Measurements from ENCODE around the gene TADA1. TPM values are rescaled to one million over a fixed set of nuclear protein-coding genes. Genes with fewer than 3 reads are reported as not detected.

Gene TADA1
- total RNA-seq, 1 experiment from 2014 or later: 16.6 TPM

DNA sequence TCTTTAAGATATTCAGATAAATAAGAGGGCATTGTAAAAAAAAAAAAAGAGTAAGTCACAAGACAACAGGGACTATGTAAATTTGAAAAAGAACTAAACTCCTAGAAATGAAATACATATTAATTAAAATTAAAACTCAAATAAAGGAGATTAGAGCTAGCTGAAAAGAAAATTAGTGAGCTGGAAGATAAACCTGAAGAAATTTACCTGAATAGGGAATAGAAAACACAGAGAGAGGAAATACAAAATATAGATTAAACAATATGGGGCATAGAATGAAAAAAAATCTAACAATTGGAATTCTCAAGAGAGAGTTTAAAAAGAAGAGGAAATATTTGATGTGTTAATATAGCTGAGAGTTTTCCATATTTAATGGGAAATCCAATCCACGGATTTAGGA lies 35.6 kb upstream of the TADA1 start:
- Mint-ChIP-seq H3K27ac (no peak overlapping the region), H3K4me1 (peaks cover 5% of the 10 kb centered on the region; the same call in 1 of the 2 replicates), H3K4me3 (no peak overlapping the region), H3K36me3 (peaks cover 19% of the 10 kb centered on the region), H3K9me3 (peaks cover 28% of the 10 kb centered on the region), H3K27me3 (ENCODE audit: low read depth) (peaks cover 2% of the 10 kb centered on the region; the same call in 1 of the 2 replicates)
- ATAC-seq (no peak), DNase-seq (ENCODE audit: low spot score) (no peak)
- CTCF ChIA-PET: interaction anchor here (1.0 to 12.5 kb wide), 5 partner anchors 10 to 145 kb away, joined by 4 to 400 read pairs (median 14); no protein-coding TSS in a partner anchor
- TF ChIP-seq GTF2I (CRISPR knock-in tag; conservative IDR thresholded peaks at IDR 0.05) (0 out of 2 replicates have a peak, but pooled peaks have one; percentile 15), CDX4 (CRISPR knock-in tag; IDR thresholded peaks at IDR 0.05; ENCODE audit: borderline replicate concordance) (no peak), ZNF232 (CRISPR knock-in tag; IDR thresholded peaks at IDR 0.05) (no peak), ATF6 (CRISPR knock-in tag; IDR thresholded peaks at IDR 0.05) (no peak), FOXK1 (CRISPR knock-in tag; IDR thresholded peaks at IDR 0.05) (no peak), ZNF416 (CRISPR knock-in tag; IDR thresholded peaks at IDR 0.05) (no peak)
- TF ChIP-seq, protein P1, sequence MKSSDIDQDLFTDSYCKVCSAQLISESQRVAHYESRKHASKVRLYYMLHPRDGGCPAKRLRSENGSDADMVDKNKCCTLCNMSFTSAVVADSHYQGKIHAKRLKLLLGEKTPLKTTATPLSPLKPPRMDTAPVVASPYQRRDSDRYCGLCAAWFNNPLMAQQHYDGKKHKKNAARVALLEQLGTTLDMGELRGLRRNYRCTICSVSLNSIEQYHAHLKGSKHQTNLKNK (CRISPR knock-in tag; IDR thresholded peaks at IDR 0.05): no peak
- POLR2A ChIA-PET: no interaction called here

- no peak for TF ChIP-seq ATF3 (CRISPR knock-in tag; conservative IDR thresholded peaks at IDR 0.05)
- TF ChIP-seq ZNF671 (CRISPR knock-in tag; IDR thresholded peaks at IDR 0.05): no peak
- TF ChIP-seq CREB1 (CRISPR knock-in tag; IDR thresholded peaks at IDR 0.05): no peak
- TF ChIP-seq GTF2I (CRISPR knock-in tag; conservative IDR thresholded peaks at IDR 0.05): no peak
- 0 out of 2 replicates have a peak, but pooled peaks have one; percentile 9 for TF ChIP-seq ZNF121 (CRISPR knock-in tag; IDR thresholded peaks at IDR 0.05)
- TF ChIP-seq TEAD4 (CRISPR knock-in tag; IDR thresholded peaks at IDR 0.05): no peak
- peak; percentile 88; the same call in 1 of the 2 replicates for TF ChIP-seq NFE2L1 (CRISPR knock-in tag; IDR thresholded peaks at IDR 0.05)
- TF ChIP-seq, protein P2, sequence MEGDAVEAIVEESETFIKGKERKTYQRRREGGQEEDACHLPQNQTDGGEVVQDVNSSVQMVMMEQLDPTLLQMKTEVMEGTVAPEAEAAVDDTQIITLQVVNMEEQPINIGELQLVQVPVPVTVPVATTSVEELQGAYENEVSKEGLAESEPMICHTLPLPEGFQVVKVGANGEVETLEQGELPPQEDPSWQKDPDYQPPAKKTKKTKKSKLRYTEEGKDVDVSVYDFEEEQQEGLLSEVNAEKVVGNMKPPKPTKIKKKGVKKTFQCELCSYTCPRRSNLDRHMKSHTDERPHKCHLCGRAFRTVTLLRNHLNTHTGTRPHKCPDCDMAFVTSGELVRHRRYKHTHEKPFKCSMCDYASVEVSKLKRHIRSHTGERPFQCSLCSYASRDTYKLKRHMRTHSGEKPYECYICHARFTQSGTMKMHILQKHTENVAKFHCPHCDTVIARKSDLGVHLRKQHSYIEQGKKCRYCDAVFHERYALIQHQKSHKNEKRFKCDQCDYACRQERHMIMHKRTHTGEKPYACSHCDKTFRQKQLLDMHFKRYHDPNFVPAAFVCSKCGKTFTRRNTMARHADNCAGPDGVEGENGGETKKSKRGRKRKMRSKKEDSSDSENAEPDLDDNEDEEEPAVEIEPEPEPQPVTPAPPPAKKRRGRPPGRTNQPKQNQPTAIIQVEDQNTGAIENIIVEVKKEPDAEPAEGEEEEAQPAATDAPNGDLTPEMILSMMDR (IDR thresholded peaks at IDR 0.05): peak; percentile 59
- peak; percentile 71 for DNase-seq (ENCODE audit: low spot score)
- Mint-ChIP-seq H3K9me3 (peaks cover 28% of the 10 kb centered on the region), H3K4me1 (no peaks in the 10 kb centered on the region), H3K36me3 (peaks cover 19% of the 10 kb centered on the region), H3K27me3 (ENCODE audit: low read depth) (peaks cover 2% of the 10 kb centered on the region; the same call in 1 of the 2 replicates), H3K4me3 (no peak overlapping the region), H3K27ac (no peak overlapping the region)
- CTCF ChIA-PET: interaction anchor here (0.5 to 12.5 kb wide), 45 partner anchors 8 to 623 kb away, joined by 3 to 400 read pairs (median 4); partner anchors contain the start of genes ILDR2, POU2F1 and TADA1
- ATAC-seq: peak; percentile 97
- POLR2A ChIA-PET: interaction anchor here (0.8 to 1.1 kb wide), 2 partner anchors 34 to 147 kb away, joined by 3 read pairs; partner anchors contain the start of gene TADA1
Measured at GRCh38 chr1:166910396-166910994, 34.4 kb upstream of the TADA1 start.

- Mint-ChIP-seq H3K27ac (no peak overlapping the region), H3K4me1 (no peaks in the 10 kb centered on the region), H3K36me3 (peaks cover 19% of the 10 kb centered on the region), H3K4me3 (no peak overlapping the region), H3K27me3 (ENCODE audit: low read depth) (peaks cover 2% of the 10 kb centered on the region; the same call in 1 of the 2 replicates), H3K9me3 (peaks cover 28% of the 10 kb centered on the region)
- no peak for ATAC-seq
- TF ChIP-seq SOX15 (CRISPR knock-in tag; IDR thresholded peaks at IDR 0.05): no peak
- no peak for TF ChIP-seq ZNF263 (CRISPR knock-in tag; IDR thresholded peaks at IDR 0.05; ENCODE audit: low read depth)
- no peak for TF ChIP-seq CREM (CRISPR knock-in tag; IDR thresholded peaks at IDR 0.05)
- no peak for TF ChIP-seq E2F1 (CRISPR knock-in tag; IDR thresholded peaks at IDR 0.05)
- no peak for TF ChIP-seq ATF3 (CRISPR knock-in tag; conservative IDR thresholded peaks at IDR 0.05)
- TF ChIP-seq NFYB (CRISPR knock-in tag; conservative IDR thresholded peaks at IDR 0.05; ENCODE audit: low read depth): no peak
- no peak for TF ChIP-seq TCF7 (CRISPR knock-in tag; IDR thresholded peaks at IDR 0.05; ENCODE audit: low read depth)
- TF ChIP-seq ZBTB43 (CRISPR knock-in tag; IDR thresholded peaks at IDR 0.05): no peak
- no peak for TF ChIP-seq SMAD4 (CRISPR knock-in tag; IDR thresholded peaks at IDR 0.05)
- no peak for TF ChIP-seq TEAD4 (CRISPR knock-in tag; IDR thresholded peaks at IDR 0.05)
- no peak for TF ChIP-seq FOXP1 (CRISPR knock-in tag; IDR thresholded peaks at IDR 0.05; ENCODE audit: borderline replicate concordance)
- no peak for TF ChIP-seq ATF1 (CRISPR knock-in tag; IDR thresholded peaks at IDR 0.05)
- ChIA-PET POLR2A (no interaction called here), CTCF (interaction anchor here (1.3 to 12.5 kb wide), 2 partner anchors 32 to 148 kb away, joined by 3 to 400 read pairs; no protein-coding TSS in a partner anchor)
- DNase-seq (ENCODE audit: low spot score): no peak
Measured at GRCh38 chr1:166908942-166909341, 32.9 kb upstream of the TADA1 start.
